GM18868 (cell line): Measurements from ENCODE around the gene NQO1.

Source experiments
- ATAC-seq: cut with Tn5 transposase; IDR thresholded peaks from one replicate; pipeline ENCODE4 v1.9.1; 2021; ENCODE audit warnings: mild to moderate bottlenecking, moderate library complexity; ENCODE audit not compliant: unreplicated experiment

The NQO1 gene

DNA sequence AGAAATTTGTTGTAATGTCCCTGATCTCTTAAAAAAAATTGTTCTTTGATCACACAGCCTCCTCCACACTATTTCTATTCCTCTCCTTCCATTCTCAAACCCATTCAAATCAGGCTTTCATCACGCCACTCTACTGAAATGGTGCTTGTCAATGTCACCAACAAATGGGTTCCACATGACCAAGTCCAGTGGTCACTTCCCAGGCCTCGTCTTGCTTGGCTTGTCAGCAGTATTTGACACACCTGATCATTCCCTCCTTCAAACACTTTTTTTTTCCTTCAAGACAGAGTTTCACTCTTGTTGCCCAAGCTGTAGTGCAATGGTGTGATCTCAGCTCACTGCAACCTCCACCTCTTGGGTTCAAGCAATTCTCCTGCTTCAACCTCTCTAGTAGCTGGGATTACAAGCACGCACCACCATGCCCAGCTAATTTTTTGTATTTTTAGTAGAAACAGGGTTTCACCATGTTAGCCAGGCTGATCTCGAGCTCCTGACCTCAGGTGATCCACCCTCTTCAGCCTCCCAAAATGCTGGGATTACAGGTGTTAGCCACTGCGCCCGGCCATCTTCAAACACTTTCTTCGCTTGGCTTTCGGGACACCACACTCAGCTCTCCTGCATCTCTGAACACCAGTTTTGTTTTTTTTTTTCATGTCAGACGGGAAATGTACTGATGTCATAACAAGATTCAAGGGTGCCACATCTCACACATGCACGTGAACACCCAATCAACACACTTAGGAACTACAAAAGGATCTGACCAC lies 18.3 kb downstream of the NQO1 start:
- no peak for ATAC-seq

DNA sequence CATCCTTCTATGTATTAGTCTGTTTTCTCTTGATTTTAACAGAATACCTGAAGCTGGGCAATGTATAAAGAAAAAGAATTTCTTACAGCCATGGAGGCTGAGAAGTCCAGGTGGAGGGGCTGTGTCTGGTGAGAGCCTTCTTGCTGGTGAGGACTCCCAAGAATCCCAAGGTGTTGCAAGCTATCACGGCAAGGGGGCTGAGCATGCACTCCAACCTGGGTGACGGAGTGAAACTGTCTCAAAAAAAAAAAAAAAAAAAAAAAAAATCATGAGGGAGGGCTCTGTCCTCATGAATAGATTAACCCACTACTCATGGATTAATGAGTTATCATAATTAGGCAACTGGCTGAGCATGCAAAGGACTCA lies 19.4 kb downstream of the NQO1 start:
- no peak for ATAC-seq

DNA sequence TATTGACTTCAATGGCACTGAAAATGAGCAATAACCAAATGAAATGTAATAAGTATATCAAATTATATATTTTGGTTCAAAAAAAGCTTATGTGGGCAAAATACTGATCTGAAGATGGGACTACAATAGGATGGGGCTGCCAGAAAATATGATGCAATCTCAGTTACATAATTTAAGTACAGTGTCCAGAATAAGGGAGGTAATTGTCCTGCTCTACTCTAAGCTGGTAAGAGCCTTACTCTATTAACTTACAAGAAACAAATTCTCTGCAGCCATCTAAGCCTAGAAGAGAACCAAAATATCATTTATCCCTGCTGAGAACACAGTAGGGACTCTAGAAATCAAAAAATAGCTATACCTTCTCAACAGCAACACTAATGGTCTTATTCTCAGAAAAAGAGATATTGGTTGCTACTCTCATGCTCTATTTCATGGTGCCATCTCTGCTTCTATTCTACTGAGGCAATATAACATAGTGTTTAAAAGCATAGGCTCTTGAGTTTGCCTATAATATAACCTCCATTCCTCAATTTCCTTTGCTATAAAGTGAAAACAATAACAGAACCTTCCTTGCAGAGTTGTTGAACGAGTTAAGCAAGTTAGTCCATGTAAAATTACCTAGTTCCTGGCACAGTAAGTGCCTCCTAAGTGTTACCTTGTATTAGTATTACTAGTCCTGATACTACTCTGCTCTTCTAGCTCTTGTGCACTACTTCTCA lies 19.9 kb downstream of the NQO1 start:
- no peak for ATAC-seq

DNA sequence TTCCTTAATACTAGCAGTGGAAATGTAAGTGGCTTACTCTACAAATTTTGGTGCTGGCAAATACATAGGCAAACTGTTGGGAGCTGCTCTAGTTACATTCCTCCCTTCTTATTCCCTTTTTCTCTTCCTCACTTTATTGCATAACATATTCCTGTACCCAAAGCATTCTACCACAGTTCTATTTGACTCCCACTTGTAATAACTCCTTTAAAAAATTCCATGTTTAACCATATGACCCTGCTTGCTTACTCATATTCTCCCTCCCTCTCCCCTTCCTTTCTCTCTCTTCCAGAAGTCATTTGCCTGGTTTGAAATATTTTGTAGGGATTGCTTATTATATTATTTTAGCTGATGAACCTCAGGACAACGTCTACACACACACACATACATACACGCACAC lies 22.7 kb downstream of the NQO1 start:
- ATAC-seq = no peak

DNA sequence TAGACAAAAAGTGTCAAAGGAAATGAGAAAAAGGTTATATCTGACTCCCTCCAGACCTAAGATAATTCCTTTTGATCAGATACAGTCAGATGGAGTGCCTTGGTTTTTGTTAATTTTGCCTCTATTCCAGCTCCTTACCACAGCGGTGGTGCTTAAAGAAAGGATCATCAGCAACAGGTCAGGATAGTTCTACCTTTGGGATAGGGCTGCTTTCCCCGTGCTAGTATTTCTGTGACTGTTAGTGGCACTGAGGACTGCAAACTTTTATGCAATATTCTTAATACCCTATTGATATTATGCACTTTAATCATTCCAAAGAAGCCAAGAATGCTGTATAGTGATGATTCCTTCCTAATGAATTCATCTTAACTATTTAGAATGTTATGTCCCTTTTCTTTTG lies 24.5 kb downstream of the NQO1 start:
- ATAC-seq = no peak

DNA sequence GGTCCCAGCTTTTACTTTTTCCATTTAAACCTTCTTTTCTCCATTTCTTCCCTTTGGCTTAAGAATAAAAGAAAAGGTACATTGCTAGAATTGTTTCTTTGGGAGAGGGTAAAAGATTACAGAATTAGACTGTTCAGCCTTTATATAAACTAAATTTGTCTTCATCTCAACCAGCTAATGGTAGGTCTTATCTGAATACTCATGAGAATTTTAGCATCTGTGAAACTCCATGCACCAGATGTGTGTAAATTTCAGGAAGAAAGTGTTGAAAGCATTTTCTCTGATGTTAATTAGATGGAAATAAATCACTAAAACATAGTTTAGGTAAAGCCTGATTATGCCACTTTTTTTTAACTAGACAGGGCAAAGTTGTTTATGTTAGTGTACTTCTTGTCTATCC lies 24.9 kb downstream of the NQO1 start:
- ATAC-seq = no peak

DNA sequence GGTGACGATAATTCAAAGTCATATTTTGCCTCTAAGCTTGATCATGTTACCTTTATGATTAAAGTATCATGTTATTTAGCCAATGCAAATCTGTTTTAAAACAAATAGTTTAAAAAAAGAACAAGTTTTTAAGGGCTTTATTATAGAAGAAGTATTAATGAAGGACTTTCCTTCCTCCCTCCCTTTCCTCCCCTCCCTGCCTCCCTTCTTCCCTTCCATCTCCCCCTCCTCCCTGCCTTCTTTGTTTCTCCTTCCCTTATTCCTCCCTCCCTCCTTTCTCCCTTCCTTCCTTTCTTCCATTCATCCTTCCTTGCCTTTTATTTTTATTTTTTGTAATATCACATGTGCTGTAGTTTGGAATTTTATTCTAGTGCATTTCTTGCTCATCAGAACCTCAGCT lies 26.4 kb downstream of the NQO1 start:
- no peak for ATAC-seq

DNA sequence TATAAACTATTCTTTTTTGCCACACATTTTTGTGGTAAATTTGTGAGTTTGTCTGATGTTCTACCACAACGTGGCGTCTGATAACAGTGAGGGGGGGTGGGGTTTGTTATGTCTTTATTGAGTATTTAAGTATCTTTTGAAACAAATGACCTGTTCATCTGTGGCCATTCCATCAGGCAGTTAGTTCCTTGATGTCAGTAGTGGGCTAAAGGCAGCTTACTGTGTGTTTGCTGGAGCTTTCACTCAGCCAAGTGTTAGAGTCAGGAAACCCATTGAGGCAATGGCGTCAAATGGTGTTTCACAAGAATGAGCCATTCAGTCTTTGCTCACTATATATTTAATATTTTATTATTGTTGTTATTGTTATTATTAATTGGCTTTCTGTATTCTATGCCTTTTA lies 28.0 kb downstream of the NQO1 start:
- no peak for ATAC-seq

DNA sequence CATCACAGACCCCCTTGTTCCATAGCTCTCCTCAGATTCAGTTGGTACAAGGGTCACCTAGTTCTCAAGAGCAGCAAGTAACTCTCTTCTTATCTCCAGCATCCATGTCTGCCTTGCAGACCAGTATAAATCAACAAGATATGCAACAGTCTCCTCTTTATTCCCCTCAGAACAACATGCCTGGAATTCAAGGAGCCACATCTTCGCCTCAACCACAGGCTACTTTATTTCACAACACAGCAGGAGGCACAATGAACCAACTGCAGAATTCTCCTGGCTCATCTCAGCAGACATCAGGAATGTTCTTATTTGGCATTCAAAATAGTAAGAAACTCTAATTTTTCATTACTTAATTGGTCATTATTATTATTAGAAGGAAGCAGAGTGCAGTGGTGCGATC lies 32.4 kb downstream of the NQO1 start:
- no peak for ATAC-seq

DNA sequence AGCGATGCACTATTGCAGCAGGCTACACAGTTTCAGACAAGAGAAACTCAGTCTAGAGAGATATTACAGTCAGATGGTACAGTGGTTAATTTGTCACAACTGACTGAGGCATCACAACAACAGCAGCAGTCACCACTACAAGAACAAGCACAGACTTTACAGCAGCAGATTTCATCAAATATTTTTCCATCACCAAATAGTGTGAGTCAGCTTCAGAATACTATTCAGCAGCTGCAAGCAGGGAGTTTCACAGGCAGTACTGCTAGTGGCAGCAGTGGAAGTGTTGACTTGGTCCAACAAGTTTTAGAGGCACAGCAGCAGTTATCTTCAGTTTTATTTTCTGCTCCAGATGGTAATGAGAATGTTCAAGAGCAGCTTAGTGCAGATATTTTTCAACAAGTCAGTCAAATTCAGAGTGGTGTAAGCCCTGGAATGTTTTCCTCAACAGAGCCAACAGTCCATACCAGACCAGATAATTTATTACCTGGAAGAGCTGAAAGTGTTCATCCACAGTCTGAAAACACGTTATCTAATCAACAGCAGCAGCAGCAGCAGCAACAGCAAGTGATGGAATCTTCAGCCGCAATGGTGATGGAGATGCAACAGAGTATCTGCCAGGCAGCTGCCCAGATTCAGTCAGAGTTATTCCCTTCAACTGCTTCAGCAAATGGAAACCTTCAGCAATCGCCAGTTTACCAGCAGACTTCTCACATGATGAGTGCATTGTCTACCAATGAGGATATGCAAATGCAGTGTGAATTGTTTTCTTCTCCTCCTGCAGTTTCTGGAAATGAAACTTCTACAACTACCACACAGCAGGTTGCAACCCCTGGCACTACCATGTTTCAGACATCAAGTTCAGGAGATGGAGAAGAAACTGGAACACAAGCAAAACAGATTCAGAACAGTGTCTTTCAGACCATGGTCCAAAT lies 34.1 kb downstream of the NQO1 start:
- no peak for ATAC-seq

DNA sequence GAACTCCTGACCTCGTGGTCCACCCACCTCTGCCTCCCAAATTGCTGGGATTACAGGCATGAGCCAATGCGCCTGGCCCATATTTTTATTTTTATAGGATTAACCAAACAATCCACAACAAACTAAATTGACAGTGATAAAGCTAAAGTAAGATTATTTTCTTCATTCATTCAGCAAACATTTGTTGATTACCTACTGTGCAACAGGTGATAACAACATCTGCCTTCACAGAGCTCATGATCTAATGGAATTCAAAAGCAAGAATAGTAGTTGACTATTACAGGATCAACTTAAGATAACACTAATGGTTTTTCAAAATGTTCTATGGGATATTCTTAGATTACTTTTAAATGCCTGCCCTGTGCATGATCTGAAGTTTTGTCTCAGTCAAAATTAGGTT lies 37.8 kb downstream of the NQO1 start:
- ATAC-seq = no peak

DNA sequence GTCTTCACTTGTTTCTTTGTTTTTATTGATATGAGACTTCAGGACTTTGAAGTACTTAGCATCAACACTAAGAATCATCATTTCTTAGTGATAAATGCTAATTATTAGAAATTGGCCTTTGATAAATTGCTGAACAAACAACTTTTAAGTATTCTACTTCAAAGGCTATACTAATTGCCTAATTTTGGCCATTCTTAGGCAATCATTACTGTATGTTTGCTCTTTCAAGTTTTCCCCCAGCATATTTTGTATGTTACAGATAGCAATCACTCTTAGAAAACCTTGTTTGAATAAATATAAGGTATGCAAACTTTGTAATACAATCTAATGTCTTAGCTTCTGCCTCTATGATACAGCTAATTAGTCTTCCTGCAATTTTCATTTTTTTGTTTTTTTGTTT lies 46.0 kb downstream of the NQO1 start:
- no peak for ATAC-seq

DNA sequence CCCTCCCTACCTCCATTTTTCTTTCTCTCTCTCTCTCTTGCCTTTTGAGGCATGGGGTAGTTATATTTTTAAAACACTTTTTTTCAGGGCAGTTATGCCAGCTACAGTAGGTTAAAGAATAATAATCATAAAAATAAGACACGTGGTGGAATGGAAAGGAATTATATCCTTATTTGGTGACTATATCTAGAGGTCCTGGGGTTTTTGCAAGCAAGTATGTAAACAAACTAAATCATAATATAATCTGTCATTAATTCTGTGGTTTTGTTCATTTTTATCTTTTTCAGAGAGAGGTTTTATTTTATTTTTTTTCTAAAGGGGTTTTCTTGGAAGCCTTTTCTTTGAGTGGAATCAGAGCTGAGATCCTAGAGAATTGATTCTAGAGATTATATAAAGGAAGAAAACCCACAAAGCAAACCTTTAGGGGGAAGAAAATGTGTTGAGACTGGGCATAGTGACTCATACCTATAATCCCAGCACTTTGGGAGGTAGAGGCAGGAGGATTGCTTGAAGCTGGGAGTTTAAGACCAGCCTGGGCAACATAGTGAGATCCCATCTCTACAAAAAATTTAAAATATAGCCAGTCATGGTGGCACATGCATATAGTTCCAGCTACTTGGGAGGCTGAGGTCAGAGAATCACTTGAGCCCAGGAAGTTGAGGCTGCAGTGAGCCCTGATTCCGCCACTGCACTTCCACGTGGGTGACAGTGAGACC lies 53.2 kb downstream of the NQO1 start:
- ATAC-seq = no peak

DNA sequence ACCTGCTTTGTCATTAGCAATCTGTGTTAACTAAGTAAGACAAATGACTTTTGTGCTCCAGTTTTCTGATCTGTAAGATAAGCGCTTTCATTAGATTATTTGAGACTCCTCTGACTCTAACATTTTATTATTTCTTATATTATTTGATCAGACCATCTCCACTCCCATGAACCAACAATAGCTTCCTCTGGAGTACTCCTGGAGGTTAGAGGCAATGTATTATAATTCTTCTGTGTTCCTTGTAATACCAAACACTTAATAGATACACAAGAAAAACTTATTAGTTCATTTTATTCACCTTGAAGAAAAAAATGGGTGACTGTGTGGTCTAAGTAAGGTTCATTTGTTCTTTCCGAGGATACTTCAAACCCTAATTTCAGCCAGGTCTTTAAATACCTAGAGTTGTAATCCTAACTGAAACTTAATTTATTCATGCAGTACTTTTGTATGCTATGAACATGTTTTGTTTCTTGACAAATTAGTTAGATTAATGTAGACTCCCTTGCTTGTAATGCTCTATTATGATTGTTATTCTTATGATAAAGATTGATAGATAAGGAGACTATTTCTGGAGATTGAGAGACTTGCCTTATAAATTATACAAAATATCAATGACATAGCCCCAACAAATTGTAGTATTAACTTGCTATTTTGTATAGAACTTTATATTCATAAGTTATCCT lies 53.9 kb downstream of the NQO1 start:
- no peak for ATAC-seq

DNA sequence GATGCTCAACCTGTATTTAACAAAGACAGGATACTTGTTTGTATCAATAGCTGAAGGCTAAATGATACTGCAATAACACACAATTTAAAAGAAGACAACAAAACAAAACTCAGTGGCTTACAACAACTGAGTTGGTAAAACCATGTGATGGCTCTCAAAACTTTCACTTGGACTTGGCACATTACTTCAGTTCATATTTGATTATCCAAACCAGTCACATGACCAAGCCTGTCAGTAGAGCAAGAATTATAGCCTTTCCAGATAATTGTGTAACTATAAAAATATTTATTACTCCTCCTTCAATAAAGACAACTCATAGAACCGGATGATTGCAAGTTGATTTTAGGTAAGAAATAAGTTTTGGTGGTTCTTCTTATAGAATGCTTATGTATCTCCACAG lies 56.8 kb downstream of the NQO1 start:
- ATAC-seq = no peak

DNA sequence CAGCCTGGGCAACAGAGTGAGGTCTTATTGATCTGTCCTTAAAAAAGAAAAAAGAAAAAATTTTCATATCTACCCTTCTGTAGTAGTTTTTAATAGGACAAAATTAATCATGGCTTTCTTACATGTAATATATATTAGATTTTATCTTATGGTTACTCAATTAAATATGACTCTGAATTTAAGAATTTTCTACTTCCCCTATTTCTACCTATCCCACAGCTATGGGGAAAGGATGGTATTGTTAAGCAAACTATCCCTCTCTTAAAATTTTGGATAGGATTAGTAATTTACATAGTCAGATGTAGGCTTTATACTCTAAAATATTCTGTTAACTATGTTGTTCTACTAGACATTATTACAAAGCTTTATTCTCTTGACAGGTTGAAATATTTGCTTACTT lies 62.5 kb downstream of the NQO1 start:
- ATAC-seq = no peak

DNA sequence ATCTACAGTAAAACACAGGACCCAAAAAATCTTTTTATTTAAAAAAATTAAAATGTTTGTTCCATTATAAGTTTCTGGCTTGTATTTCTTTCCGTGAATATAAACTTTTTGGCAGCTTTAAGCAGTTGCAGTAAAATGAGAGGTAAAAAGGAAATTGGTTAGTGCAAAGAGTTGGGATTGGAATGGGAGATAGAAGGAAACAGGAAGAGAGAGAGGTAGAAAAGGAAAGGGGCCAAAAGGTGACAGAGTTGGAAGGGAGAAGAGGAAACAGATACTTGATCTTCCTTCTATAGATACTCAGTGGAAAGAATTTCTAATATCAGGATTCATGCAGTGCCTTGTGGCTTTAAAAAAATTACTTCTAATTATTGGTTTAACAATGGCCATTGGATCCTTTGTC lies 63.5 kb downstream of the NQO1 start:
- ATAC-seq = no peak

DNA sequence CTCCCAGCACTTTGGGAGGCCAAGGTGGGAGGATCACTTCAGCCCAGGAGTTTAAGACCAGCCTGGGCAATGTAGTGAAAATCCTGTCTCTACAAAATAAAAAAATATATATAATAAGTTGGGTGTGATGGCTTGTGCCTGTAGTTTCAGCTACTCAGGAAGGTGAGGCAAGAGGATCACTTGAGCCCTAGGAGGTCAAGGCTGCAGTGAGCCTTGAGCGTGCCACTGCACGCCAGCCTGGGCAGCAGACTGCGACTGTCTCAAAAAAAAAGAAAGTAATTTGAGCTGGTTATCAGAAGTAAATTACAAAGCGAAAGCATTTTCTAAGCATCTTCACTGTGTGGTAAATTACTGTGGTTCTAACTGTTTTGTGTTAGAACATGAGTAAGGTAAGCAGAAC lies 66.2 kb downstream of the NQO1 start:
- ATAC-seq = no peak
